IPS-18c (cell line): ENCODE measurements around the gene SNRPD2.
"Not testable (repeated sequence)": the region's sequence is repeated elsewhere in the genome, so short reads cannot be mapped to it uniquely, and the experiment has no call there.

Experiments
- H3K4me3 ChIP-seq: 2 replicates; pipeline ENCODE4 v1.7.0; 2013; ENCODE audit warnings: low read depth, mild to moderate bottlenecking, low read length, moderate library complexity; ENCODE audit not compliant: insufficient read depth
- H3K9me3 ChIP-seq: one replicate; pipeline ENCODE4 v1.6.1; 2013; ENCODE audit warnings: mild to moderate bottlenecking, low read length, moderate library complexity; ENCODE audit not compliant: control insufficient read depth, insufficient read depth

The SNRPD2 gene

DNA sequence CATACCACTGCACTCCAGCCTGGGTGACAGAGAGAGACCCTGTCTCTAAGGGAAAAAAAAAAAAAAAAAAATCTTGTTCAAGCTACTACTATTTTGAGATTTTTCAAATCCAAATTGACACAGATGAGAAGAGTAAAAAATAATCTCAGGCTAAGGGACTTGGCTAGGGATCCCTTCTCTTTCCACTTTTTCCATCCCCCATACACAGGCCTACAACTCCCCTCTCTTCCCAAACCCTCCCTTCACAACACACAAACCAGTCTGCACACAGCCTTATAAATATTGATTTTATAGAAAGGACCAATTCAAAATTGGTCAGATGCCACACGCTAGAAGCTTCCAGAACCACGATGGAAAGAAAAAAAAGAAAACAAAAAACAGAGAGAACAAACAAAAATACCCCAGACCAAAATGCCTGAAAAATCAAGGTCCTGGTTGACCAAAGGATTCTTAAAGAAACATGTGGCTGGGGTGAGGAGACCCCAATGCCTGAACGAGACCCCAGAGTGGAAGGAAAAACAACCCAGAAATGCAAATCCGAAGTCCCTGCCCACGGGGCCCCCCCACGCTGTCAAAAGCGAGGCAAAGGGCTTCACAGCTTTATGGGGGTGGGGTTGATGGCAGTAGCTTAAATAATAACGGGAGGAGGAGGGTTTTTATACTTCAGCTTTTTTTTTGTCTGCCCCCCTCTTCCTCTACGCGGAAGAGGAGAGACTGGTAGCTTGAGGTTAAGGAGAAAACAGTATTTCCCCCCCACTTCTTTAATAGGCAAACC lies 18.8 kb upstream of the SNRPD2 start:
- H3K4me3 ChIP-seq: no peak overlapping the region
- H3K9me3 ChIP-seq: no peaks in the 10 kb centered on the region

GRCh38 chr19:45705710-45706415 lies 14.1 kb upstream of the SNRPD2 start:
- Histone ChIP-seq H3K4me3 (no peak overlapping the region), H3K9me3 (peaks cover 4% of the 10 kb centered on the region)

DNA sequence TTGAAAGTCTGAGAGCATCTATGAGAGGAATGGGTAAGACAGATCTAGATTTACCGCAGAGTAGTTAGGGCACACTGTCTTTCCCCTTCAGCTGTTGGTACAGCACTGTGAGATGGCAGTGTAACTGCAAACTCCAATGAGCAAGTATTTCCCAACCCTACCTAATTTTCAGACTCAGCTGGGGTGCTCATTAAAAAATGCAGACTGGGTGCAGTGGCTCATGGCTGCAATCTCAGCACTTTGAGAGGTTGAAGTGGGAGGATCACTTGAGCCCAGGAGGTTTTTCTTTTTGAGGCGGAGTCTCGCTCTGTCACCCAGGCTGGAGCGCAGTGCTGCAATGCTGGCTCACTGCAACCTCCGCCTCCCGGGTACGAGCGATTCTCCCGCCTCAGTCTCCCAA lies 13.4 kb upstream of the SNRPD2 start:
- peaks cover 4% of the 10 kb centered on the region for H3K9me3 ChIP-seq
- no peak overlapping the region for H3K4me3 ChIP-seq

GRCh38 chr19:45701676-45702075 lies 9.9 kb upstream of the SNRPD2 start:
- no peak overlapping the region for H3K4me3 ChIP-seq
- peaks cover 4% of the 10 kb centered on the region for H3K9me3 ChIP-seq

GRCh38 chr19:45693106-45693788 lies 1.5 kb upstream of the SNRPD2 start:
- Histone ChIP-seq H3K9me3 (no peaks in the 10 kb centered on the region), H3K4me3 (peak overlapping the region; percentile 79)

- Histone ChIP-seq H3K9me3 (no peaks in the 10 kb centered on the region), H3K4me3 (peak within 1 kb of the TSS; percentile 87)
These were observed 693 bp upstream of the SNRPD2 start, which contains the start of gene QPCTL for GRCh38 chr19:45692187-45693105. Gene QPCTL, plus strand, starts transcription at chr19:45692666. Its CDS starts 38 bp downstream, at chr19:45692704.

DNA sequence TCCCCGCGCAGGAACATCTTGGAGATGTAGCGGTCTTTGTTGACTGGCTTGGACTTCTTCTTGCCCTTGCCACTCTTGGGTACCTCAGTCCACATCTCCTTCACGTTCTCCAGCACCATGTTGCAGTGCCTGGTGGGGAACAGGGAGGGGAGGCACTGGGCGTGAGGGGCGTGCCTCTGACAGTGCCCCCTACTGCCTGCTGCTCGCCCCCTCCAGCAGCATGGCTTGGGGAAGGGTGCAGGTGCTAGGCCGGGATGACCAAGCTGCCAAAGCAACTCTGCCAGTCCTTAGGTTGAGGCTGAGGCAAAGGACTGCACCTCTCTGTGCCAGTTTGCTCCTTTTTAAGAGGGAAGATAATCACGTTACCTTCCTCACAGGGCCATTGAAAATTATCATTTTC lies 4.2 kb downstream of the SNRPD2 start:
- H3K4me3 ChIP-seq: no peak overlapping the region
- no peaks in the 10 kb centered on the region for H3K9me3 ChIP-seq

- not testable (repeated sequence) for H3K4me3 ChIP-seq, H3K9me3 ChIP-seq
These were observed 6.7 kb downstream of the SNRPD2 start for GRCh38 chr19:45685045-45685444.

DNA sequence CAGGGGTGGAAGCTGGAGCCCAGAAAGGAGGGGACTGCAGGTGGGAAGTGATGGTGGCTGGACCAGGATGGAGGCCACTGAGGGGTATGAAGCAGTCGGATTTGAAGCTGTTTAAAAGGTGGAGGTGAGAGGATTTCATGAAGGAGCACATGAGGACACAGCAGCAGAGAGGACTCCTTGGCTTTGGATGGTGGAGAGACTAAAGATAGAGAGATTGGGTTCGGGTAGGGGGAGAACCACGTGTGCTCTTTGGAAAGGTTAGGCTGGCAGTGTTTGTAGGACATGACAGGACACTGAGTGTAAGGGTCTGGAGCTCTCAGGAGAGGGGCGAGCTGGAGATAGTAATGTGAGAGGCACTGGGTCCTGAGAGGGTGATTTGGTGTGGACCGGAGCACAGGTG lies 8.8 kb downstream of the SNRPD2 start:
- Histone ChIP-seq H3K4me3 (no peak overlapping the region), H3K9me3 (no peaks in the 10 kb centered on the region)

- Histone ChIP-seq H3K4me3 (no peak overlapping the region; the same call in 1 of the 2 replicates), H3K9me3 (no peaks in the 10 kb centered on the region)
These were observed 9.6 kb downstream of the SNRPD2 start for GRCh38 chr19:45682117-45682516.

DNA sequence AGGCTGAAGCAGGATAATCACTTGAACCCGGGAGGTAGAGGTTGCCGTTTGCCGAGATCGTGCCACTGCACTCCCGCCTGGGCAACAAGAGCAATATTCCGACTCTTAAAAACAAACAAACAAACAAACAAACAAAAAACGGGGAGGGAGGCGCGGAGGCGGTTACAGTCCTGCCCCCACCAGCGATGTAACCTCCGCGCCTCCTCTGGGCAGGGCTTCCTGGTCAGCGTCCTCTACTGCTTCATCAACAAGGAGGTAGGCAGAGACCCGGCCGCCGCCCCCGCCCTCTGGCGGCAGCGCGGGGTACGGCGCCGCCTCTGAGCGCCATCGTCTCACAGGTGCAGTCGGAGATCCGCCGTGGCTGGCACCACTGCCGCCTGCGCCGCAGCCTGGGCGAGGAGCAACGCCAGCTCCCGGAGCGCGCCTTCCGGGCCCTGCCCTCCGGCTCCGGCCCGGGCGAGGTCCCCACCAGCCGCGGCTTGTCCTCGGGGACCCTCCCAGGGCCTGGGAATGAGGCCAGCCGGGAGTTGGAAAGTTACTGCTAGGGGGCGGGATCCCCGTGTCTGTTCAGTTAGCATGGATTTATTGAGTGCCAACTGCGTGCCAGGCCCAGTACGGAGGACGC lies 10.2 kb downstream of the SNRPD2 start:
- no peaks in the 10 kb centered on the region for H3K9me3 ChIP-seq
- peak overlapping the region; percentile 47 for H3K4me3 ChIP-seq

DNA sequence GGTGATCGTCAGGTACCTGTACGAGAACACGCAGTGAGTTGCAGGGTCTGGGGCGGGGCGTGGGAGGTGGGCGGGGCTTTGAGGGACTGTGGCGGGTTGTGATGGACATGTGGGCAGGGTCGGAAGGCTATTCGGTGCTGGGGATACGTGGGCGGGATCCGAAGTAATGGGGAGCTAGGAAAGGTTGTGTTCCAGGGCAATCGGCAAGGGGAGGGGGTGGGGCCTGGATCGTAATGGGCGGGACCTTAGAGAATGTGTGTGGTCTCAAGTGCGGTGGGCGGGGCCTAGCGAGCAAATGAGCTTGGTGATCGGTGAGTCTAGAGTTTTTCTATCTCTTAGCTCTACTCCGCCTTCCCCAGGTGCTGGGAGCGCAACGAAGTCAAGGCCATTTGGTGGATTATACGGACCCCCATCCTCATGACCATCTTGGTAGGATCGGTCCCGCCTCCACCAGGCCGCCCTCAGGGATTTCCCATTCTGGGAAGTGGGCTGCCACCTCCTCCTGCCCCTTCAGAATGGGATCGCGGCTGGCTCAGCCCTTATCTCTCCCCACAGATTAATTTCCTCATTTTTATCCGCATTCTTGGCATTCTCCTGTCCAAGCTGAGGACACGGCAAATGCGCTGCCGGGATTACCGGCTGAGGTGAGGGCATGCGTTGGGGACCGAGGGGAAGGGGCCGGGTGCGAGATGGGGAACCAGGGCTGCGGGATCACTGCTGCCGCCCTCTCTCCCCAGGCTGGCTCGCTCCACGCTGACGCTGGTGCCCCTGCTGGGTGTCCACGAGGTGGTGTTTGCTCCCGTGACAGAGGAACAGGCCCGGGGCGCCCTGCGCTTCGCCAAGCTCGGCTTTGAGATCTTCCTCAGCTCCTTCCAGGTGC lies 14.2 kb downstream of the SNRPD2 start:
- Histone ChIP-seq H3K9me3 (no peaks in the 10 kb centered on the region), H3K4me3 (peak overlapping the region; percentile 67)

DNA sequence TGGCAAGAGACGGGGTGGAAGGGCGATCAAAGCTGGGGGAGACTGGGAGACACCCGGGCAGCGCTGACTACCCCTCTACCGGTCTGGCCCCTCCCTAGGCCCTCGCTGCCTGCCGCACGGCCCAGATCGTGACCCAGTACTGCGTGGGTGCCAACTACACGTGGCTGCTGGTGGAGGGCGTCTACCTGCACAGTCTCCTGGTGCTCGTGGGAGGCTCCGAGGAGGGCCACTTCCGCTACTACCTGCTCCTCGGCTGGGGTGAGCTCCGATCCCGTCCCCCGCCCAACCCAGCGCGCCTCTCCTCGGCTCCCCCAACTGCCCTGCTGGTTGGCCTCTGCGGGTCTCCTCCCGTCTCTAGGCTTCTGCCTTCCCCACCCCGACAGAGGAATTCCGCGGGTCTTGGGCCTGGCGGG lies 14.9 kb downstream of the SNRPD2 start:
- H3K4me3 ChIP-seq: peak overlapping the region; percentile 67
- H3K9me3 ChIP-seq: no peaks in the 10 kb centered on the region

DNA sequence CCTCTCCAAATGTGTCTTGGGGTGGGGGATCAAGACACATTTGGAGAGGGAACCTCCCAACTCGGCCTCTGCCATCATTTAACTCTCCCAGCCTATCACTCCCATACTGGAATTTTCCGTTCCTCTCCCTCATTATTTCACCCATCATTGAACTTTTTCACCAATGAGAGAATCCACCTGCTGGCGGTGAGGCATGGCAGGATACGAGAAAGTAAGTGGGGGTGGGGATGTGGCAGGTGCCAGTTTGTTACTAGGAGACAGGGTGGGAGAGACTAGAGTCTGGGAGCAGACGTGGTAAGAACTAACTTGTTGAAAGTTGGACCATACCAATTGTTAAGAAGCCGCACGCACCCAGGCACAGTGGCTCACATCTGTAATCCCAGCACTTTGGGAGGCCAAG lies 16.8 kb downstream of the SNRPD2 start:
- Histone ChIP-seq H3K4me3 (no peak overlapping the region), H3K9me3 (no peaks in the 10 kb centered on the region)

DNA sequence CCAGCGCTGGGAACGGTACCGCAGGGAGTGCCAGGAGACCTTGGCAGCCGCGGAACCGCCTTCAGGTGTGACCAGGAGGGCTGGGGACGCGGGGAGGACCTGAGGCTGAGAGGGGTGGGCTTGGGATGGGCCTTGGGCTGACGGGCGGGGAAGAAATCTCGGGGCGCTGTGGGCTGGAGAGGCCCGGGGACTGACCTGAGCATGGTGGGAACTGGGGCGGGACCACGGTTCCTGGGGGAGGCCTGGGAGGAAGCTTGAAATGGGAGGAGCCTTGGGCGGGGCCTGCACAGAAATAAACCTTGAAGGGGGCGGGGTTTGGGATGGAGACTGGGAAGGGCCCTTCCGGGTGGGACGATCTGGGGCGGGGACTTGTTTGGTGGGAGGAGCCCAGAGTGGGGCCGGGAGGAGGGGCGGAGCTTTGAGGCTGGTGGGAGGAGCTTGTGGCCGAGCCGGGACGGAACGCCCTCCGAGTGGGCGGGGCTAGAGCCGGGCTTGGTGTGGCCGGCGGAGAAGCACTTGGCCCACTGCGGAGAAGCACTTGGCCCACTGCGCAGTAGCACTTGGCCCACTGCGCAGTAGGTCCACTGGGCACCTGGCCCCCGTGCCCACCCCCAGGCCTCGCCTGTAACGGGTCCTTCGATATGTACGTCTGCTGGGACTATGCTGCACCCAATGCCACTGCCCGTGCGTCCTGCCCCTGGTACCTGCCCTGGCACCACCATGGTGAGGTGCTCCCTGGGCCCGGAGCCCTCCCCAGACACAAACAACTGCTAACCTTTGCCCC lies 20.9 kb downstream of the SNRPD2 start:
- H3K4me3 ChIP-seq: peak overlapping the region; percentile 65
- H3K9me3 ChIP-seq: no peaks in the 10 kb centered on the region
